NOMO-1 treated with DMSO at 0.1 percent for 48 hours (cell line): Measurements from ENCODE around the gene PCID2.
"Not testable (repeated sequence)": the region's sequence is repeated elsewhere in the genome, so short reads cannot be mapped to it uniquely, and the experiment has no call there.

Experiments
- DNase-seq: peaks from one replicate; lab custom pipeline; 2025; ENCODE audit not compliant: unreplicated experiment; lab: John Stamatoyannopoulos, UW

The PCID2 gene

DNA sequence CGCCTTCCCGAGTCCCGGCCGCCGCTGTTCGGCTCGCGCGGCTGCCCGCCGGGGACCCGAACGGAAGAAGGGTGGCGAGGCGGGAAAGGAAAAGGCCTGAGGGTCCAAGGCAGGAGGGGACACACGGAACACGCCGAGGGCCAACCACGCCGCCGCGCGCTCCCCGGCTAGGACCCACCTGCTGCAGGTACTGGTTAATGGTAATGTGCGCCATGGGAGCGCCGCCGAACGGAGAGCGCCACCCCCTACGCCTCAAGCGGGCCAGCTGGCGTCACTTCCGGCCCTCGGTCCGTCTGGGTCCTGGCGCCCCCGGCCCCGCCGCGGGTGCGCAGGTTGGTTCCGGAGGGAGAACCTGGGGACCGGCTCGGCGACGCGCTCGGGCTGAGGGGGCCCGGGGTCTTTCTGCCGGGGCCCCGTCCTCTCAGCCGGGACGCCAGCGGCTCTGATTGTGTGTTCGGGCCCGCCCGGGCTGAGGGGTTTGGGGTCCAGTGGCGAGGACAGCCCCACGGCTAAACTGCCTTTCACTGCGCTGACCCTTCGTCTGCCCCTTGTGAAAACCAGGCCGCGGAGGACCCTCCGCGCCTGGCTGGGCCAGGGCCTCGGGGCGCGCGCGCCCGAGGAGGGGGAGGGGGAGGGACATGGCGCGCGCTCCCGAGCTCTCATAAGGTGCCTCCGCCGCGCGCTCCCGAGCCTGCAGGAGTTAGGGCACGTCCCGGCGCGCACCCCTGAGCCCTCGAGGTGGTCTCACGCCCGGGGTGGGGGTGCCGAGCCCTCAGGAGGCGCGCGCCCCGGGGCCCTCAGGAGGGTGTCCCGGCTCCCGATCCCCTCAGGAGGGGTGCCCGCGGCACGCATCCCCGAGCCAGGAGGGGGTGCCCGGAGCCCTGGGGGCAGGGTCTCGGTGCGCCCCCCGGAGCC, at the start of gene PCID2:
TSS of gene PCID2 (minus strand) at position 249 of the 915 bp plus-strand sequence. CDS start at position 214, 35 bp downstream.
- DNase-seq, result peak; percentile 65

DNA sequence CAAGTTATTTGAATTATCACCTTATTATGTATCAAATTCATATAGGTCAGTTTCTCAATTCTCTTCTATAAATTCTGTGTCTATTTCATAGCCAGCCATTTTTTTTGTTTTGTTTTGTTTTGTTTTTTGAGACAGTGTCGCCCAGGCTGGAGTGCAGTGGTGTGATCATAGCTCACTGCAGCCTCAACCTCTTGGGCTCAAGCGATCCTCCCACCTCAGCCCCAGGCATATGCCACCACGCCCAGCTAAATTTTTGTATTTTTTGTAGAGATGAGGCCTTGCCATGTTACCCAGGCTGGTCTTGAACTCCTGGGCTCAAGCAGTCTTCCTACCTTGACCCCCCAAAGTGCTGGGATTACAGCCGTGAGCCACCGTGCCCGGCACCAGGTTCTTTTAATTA, 49.4 kb upstream of the PCID2 start:
- not testable (repeated sequence) for DNase-seq

DNA sequence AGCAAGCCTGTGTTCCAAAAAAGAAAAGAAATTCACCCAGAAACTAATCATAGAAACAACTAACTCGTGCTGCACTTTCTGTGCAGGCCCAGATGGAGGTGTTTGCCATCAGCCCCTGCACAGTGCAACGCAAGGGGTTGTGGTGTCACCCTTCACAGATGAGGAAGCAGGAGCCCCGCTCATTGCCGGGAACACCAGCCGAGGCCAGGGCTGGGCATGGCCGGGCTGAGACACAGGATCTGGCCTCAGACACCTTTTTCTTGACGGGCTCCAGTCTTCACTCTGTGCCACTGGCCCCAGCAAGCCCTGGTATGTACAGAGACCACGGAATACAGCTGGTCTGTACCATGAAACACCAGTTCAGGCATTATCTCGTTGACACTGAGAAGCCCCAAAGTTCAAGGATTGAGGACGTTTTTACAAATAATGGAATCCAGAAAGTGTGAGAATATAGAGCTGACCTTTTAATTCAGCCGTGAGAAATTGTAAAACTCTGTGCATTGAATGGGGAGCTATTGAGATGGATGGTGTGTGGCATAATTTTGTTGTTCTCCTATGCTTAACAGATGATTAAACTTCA, 44.1 kb upstream of the PCID2 start:
- no peak for DNase-seq

DNA sequence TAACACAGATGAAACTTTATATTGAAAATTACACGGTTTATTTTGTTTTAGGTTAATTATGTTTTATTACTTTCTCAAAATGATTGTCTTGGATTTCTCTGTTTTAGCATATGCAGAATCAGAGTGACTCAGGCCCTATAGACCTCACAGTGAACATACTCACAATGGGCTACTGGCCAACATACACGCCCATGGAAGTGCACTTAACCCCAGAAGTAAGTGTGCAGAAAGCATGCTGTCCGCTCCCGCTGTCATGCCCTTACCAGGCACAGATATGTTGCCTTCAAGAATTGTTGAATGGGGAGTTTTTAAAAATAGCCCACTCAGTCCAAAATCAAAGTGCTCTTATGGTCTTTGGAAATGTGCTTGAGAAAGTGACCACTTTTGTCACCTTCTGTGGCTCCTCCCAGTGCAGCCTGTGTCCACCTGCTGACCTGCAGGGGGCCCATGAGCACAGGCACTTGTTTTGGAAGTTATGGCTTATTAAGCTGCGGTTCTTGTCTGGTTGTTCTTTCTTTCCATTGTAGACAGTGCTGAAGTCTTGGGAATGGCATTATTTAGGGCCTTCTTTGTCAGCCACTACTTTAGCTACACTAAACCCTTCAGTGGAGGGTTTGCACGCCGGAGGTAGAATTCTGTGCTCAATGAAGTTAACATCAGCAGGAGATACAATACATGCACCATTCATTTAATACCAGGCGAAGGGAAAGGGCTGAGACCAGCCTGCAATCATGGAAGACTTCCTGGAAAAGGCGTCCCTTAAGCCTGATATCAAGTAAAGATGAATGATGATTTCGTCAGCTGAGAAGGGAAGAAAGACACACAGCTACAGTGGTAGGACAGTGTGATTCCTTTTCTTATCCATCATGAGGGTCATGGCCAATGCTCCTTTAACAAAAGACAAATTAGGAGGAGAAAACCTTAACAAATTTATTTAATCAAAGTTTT, 37.7 kb upstream of the PCID2 start:
- no peak for DNase-seq

DNA sequence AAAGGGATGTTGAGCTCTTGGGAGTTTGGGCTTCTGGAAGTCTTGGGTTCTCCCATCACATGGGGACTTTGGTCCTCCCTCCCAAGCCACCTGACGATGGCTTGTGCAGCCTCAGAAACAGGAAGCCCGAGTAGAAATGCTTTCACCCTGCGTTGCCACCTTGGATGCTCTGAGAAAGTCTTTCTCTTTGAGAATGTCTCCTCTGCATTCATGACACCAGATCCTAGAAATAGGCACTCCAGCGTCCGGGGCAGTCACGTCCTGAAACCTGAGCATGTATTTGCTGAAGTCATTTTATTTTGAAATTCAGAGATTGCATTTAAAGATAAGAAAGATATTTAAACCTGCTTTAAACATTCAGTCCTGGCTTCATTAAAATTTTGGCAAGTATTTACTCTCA, 35.4 kb upstream of the PCID2 start:
- DNase-seq, result no peak

DNA sequence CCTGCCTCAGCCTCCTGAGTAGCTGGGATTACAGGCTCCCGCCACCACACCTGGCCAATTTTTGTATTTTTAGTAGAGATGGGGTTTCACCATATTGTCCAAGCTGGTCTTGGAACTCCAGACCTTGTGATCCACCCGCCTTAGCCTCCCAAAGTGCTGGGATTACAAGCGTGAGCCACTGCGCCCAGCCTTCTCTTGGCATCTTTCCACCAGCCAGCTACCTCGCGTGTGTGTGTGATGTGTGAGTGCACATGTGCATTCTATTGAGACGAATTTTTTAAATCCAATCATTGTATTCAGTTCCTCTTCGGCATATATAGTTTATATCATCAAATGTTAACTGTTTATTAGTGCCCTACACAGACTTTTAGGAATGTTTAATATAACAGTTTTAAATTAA, 33.2 kb upstream of the PCID2 start:
- DNase-seq, result not testable (repeated sequence)

DNA sequence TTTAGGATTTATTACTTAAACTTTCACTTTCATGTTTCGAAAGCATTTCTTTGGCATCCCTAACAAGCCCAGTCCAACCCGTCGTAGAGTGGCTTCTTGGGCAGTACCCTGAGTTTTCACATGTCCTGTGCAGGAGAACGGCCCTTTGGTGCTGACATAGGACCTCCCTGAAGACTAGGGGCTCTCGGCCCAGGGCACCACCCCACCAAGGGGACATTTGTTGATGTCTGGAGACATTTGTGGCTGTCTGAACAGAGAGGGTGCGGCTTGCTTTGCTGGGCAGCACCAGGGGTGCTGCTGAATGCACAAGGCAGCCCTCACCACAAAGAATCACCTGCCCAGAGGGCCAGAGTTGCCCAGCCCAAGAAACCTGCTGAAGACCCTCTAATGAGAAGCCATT, 31.5 kb upstream of the PCID2 start:
- DNase-seq, result no peak

DNA sequence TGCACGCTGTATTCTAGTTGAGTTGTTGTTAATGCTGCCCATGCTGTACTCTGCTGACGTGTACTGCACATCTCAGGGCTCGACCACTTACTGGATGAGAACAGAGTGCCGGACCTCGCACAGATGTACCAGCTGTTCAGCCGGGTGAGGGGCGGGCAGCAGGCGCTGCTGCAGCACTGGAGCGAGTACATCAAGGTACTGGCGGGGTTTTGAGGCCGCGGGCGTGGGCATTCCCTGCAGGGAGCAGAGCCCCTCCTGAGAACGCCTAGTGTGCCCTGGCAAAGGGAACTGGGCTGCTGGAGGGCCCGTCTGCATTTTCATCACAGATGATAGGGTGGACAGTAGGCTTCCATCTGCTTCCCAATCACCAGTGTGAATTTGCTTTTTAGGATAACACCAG, 30.9 kb upstream of the PCID2 start:
- DNase-seq, result no peak

DNA sequence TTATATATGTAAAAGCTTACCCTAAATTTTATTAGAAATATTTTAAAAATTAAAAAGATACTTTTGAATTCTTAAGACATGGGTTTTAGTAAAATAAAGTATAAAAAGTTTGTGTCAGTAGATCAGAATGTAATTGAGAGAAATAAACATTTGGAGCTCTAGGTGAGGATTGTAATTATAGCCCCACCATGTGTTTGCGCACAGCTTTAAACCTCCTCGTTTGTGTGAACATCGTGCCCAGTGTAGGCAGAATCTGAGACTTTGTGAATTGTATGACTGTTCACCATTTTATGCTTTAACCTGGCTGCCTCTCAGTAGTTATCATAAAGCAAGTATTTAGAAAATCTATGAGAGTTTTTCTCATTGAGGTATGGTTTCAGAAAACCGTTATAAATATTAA, 30.1 kb upstream of the PCID2 start:
- peak; percentile 0 for DNase-seq

DNA sequence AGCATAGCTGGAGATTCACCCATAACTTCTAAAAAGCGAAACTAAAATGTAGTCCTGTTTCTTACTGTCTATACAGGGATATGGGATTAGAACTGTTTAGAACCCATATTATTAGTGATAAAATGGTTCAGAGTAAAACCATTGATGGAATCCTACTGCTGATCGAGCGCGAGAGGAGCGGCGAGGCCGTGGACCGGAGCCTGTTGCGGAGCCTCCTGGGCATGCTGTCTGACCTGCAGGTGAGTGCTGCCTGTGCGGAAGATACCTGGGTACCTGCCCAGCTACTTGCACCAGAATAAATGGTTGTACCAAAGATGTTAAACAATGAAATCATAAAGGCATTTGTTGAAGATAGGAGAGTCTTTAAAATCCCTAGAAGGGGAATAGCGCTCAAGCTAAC, 24.6 kb upstream of the PCID2 start:
- no peak for DNase-seq

DNA sequence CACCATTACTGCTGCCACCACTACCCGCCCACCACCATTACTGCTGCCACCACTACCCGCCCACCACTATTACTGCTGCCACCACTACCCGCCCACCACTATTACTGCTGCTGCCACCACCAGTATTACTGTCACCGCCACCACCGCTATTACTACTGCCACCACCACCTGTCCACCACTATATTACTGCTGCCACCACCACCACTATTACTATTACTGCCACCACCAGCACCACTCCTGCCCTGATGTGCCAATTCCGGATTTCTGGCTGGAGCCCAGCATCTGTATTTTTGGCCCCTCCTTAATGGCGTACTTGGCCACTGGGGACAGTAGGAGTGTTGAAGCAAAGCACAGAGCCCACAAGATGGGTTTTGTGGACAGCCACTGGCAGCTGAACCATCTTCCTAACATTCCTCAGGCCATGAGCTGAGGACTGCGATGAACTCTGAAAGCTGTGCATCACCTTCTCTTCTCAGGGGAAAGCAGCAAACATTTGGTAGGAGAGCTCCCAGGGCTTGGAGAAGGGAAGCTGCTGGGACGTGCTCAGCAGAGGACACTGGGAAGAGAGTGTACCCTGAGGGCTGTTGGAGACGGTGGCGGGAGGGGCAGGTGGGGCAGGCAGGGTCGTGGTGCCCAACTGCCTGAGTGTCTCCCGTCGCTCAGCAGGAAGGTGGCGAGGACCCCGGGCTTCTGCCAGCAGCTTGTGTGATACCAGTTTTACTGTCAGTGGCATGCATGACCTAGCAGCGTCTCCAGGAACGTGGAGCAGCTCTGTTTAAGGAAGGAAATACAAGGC, 23.9 kb upstream of the PCID2 start:
- DNase-seq, result no peak

DNA sequence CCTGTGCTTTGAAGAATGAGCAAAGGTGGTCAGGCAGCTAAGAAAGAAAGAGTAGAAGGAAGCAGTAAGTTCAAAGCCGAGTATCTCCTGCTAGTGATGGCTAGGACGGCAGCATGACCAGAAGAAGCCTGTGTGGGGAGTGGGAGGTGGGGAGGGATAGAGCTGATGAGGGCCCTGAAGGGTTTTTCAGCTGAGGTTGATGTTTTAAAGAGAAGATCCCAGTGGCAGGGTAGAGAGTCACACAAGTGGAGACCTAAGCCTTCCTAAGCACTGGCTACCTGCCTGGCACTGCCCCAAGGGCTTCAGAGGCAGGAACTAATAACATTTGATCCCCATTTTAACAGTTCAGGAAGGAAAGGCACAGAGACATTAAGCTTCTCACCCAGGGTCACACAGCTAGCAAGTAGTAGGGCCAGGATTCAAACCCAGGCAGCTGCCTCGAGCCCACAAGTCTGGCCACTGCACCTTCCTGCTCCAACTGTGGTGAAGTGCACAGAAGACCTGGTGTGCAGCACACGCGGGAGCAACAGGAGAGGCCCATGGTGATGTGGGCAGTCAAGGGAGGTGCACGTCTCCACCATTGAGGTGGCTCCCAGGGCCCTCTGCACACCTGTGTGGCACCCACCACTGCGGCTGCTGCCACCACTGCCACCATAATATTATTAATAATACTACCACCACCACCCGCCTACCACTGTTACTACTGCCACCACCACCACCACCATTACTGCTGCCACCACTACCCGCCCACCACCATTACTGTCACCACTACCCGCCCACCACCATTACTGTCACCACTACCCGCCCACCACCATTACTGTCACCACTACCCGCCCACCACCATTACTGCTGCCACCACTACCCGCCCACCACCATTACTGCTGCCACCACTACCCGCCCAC, 23.1 kb upstream of the PCID2 start:
- DNase-seq, result no peak

DNA sequence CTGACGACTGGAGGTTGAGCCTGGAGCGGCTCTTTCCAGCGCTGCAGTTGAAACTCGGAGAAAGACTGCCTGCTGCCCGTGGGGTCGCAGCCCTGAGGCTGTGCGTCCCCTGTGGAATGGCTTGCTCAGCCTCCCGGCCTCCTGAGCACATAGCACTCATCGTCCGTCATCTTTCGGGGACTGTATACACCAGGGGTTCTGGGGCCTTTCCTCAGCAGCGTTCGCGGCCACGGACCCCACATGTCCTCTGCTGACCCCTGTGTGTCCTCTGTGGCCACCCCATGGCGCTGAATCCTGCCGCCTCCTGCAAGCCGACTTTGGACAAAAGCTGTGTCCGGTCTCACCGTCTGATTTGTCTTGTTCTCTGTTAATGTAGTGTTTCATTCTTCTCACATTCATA, 21.3 kb upstream of the PCID2 start:
- no peak for DNase-seq

DNA sequence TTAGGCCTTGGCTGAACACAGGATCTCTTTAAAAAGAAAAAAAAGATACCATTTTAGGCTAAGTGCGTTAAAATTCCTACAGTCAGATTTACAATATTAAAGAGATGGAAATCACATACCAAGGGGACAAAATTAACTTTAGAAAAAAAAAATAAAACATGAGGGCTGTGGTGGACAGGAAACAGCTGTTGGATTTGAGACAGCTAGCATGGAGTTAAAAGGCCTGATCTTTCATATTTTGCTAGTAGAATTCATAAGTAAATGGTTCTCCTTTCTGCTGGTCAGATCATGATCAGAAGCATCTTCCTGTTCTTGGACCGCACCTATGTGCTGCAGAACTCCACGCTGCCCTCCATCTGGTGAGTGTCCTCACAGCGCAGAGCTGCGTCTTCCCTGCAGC, 20.7 kb upstream of the PCID2 start:
- DNase-seq, result no peak

DNA sequence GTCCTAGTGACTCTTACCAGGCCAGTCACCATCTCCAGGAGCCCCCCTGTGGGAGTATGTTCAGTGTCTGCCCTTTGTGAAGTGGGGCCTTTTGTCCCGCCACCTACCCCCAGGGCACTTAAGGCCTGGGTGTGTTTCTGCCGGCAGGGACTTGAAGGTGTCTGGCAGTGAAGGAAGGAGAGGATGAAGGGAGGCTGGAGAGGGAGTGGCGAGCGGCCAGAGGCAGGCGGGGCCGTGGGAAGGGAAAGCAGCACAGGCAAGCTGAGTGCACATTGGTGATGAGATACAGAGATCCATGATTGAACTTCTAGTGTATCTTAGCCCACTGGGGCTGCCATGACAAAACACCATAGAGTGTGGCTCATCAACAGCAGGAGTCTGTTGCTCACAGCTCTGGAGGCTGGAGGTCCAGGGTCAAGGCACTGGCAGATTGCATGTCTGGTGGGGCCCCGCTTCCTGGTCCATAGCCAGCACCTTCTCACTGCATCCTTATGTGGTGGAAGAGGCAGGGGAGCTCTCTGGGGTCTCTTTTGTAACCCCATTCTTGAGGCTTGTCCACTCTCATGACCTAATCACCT, 18.5 kb upstream of the PCID2 start:
- no peak for DNase-seq

DNA sequence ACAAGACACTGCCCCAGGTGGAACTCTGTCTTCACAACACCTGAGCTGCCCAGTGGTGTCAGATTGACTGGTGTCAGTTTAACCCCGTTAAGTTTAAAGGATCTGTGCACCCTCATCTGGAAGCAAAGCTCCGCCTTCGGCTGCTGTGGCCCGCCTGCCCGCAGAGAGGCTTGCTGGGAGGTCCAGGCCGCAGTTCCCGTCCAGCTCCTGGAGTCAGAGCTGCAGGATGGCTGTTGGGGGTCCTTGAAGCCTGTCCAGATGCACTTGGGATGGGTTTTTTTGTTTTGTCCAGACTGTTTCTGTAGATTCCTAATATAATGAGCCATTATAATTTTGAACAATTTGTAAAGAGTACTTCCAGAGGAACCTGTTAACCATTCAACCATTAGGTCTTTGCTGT, 17.0 kb upstream of the PCID2 start:
- no peak for DNase-seq

DNA sequence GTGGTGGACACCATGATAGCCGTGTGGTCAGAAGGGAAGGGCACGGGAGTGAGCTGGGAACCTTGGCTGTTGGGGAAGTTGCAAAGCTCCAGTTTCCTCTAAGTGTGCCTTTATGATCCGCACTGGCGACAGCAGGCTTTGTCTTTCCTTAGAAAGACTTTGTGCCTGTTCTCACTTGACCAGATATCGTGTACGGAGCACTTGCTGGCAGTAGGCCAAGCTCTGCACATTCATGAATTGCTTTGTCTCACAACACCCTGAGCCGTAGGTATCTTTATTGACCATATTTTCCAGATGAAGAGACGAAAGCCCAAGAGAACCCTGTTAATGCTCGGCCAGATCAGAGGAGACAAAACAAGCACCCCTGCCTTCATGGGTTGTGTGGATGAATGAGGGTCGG, 16.0 kb upstream of the PCID2 start:
- DNase-seq, result no peak

DNA sequence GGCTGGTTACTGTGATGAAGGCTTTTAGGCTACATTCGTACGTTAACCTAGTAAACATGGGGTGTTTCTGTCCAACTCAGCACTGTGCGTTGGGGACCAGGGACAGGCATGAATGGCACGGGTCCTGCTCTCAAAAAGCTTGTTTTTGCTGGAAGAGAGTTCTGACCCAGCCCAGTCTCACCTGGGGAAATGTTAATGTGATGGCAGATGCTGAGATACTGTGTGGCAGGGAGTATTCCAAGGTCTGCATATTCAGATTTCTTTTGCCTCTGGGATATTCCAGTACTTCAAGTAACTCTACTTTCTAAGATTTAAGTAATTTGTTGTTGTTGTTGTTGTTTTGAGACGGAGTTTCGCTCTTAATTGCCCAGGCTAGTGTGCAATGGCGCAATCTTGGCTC, 14.6 kb upstream of the PCID2 start:
- no peak for DNase-seq

DNA sequence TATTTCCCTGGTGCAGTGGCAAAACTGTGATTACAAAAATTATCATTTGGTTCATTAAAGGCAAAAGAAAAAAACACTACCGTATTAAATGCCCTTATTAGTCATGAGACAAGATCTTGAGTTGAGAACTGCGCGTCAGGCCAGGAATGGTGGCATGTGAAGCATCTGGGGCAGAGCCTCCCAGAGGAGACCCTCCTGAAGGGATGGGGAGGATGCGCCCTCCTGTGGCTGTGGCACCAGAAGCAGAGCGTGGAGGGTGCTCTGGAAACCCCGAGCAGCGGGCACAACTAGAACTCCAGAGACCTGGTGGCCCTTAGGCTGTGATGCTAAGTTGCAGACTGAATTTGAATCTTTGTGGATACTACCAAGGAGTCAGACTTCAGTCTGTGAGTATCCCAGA, 12.4 kb upstream of the PCID2 start:
- DNase-seq, result no peak
